ENCODE results near the gene JAG2. TPM values are rescaled to one million over a fixed set of nuclear protein-coding genes. Genes with fewer than 3 reads are reported as not detected.

Gene JAG2
- polyA plus RNA-seq, 1 experiment = 0.22 TPM

DNA sequence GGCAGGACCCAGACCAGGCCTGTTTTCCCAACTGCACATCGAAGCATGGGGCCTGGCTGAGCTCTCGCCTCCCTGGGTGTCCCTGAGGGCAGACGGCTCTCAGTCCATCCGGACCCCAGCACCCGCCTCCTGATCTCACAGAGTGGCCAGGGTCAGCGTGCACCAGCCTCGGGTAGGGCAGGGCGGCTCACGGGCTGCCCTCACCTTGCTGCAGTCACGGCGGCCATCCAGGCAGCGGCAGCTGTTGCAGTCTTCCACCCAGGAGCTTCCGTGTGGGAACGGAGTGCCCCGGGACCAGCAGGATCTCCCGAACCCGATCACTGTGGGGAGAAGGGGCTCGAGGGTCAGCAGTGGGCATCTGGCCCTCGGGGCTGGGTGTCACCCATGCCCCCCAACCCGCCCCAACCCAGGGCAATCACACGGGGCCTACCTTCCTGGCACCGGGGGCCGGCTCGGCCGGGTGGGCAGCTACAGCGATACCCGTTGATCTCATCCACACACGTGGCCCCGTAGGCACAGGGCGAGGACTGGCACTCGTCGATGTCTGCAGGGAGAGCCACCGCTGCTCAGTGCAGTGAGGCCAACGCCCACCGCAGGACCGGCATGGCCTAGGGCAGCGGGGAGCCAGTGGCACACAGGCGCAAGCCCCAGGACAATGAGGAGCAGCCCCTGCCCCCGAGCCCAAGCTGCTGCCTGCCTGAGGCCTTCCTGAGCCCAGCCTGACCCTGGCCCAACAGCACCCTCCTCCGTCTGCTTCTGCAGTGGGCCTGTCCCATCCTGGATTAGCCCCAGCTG is 22.2 kb downstream of the JAG2 start:
- CTCF ChIA-PET = no interaction called here
- H3K27me3 ChIP-seq (ENCODE audit: control insufficient read depth, insufficient read depth, low read length) = no peaks in the 10 kb centered on the region
- H3K4me3 ChIP-seq (ENCODE audit: low read depth, low read length) = no peak overlapping the region
- peaks cover 17% of the 10 kb centered on the region for H3K9me3 ChIP-seq (ENCODE audit: control insufficient read depth, insufficient read depth, low read length)
- POLR2A ChIA-PET = no interaction called here
- DNase-seq (ENCODE audit: low read depth, low spot score) = no peak
- no peak overlapping the region for H3K27ac ChIP-seq (ENCODE audit: low read depth, low read length)
- TF ChIP-seq, protein P1, sequence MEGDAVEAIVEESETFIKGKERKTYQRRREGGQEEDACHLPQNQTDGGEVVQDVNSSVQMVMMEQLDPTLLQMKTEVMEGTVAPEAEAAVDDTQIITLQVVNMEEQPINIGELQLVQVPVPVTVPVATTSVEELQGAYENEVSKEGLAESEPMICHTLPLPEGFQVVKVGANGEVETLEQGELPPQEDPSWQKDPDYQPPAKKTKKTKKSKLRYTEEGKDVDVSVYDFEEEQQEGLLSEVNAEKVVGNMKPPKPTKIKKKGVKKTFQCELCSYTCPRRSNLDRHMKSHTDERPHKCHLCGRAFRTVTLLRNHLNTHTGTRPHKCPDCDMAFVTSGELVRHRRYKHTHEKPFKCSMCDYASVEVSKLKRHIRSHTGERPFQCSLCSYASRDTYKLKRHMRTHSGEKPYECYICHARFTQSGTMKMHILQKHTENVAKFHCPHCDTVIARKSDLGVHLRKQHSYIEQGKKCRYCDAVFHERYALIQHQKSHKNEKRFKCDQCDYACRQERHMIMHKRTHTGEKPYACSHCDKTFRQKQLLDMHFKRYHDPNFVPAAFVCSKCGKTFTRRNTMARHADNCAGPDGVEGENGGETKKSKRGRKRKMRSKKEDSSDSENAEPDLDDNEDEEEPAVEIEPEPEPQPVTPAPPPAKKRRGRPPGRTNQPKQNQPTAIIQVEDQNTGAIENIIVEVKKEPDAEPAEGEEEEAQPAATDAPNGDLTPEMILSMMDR (IDR thresholded peaks at IDR 0.05; ENCODE audit: low read depth, low read length) = no peak

DNA sequence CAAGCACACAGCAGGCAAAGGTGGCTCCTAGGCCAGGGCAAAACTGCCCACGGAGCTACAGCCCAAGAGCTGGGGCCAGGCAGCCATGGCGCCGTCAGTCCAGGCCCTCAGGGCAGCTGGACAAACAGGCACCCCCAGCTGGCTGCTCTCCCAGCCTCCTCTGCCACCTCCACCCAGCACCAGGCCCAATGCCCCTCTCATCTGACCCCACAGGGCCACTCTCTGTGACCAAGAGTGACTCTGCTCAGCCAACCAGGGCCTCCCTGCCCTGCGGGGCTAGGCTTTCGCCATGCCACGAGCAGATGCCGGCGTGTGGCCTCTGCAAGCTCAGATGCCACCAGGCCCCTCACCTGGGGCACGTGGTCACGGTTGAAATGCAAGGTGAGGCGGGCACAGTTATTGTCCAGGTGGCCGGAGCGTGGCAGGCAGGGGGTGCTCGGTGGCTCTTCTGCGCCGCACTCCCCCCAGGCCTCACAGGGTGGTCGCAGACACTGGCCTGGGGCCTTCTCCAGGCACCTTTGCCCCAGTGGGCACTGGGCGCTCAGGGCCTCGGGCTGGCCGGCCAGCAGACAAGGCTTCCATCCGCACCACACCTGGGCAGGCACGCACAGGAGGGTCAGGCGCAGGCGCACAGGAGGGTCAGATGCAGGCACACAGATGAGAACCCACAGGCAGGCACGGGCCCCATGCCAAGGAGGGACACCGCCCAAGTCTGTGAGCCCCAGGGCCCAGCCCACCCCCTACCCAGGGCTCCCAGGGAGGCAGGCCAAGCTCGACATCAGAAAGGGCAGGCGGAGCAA is 23.0 kb downstream of the JAG2 start:
- POLR2A ChIA-PET = no interaction called here
- Histone ChIP-seq H3K27ac (ENCODE audit: low read depth, low read length) (no peak overlapping the region), H3K27me3 (ENCODE audit: control insufficient read depth, insufficient read depth, low read length) (no peaks in the 10 kb centered on the region), H3K4me3 (ENCODE audit: low read depth, low read length) (no peak overlapping the region), H3K9me3 (ENCODE audit: control insufficient read depth, insufficient read depth, low read length) (peaks cover 25% of the 10 kb centered on the region)
- DNase-seq (ENCODE audit: low read depth, low spot score) = no peak
- CTCF ChIA-PET = no interaction called here
- TF ChIP-seq, protein P1 (IDR thresholded peaks at IDR 0.05; ENCODE audit: low read depth, low read length) = no peak

DNA sequence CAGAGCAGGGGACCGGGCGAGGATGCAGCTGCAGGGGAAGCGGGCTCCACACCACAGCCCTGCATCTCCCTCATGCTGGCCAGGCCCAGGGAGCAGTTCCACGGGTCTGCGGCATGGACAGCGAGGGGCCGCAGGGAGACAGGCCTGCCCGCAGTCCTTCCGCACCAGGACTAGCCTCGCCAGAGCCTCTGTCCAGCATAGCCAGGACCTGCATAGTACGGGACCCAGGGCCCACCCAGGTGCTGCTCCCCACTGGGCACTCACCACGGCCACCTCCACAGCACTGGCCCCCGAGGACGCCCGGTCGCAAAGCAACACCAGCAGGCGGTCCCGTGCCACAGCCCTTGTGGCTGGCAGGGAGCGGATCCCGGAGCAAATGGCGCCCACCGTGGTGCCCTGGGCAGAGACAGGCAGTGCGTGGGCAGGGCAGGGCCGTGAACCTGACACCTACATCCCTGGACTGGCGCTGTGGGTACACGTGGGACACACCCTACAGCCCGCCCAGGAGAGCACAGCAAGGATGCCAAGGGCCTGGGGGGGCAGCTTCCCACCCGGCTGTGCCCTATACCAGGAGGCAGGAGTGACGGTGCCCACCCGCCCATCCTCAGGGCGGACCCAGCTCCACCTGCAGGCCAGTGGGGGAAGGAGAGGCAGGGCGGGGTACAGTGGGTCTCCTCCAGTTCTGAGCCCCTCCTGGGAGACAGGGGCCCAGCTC is 23.8 kb downstream of the JAG2 start:
- Histone ChIP-seq H3K27me3 (ENCODE audit: control insufficient read depth, insufficient read depth, low read length) (no peaks in the 10 kb centered on the region), H3K27ac (ENCODE audit: low read depth, low read length) (no peak overlapping the region), H3K4me3 (ENCODE audit: low read depth, low read length) (no peak overlapping the region), H3K9me3 (ENCODE audit: control insufficient read depth, insufficient read depth, low read length) (peaks cover 32% of the 10 kb centered on the region)
- ChIA-PET POLR2A (no interaction called here), CTCF (no interaction called here)
- no peak for DNase-seq (ENCODE audit: low read depth, low spot score)
- TF ChIP-seq, protein P1 (IDR thresholded peaks at IDR 0.05; ENCODE audit: low read depth, low read length) = no peak

DNA sequence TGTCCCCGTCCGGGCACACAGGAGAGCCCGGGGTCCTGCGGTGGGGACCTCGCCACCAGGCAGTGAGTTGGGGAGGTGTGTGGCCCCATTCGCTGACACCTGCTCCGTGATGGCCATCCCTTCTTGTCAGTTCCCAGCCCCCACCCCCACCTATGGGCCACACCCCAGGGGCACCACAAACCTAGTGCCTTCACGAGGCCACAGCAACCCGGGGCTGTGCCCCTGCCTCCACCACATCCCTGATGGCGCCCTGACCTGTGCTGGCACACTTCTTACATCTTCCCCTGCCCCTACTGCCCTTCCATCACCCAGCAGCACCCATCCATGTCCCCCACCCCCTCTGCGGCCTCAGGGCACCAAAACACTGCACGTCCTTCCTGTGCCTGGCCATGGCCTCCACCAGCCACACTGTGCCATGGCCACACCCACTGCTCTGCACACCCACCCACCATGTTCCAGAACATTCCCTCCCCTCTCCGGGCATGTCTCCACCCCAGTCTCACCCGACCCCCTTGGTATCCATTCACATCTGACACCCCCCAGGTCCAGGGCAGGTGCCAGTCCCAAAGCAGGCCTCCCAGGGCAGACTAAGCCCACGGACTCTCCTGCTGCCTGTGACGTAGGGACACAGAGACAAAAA is 24.4 kb downstream of the JAG2 start:
- H3K27ac ChIP-seq (ENCODE audit: low read depth, low read length) = no peak overlapping the region
- POLR2A ChIA-PET = no interaction called here
- no peak overlapping the region for H3K4me3 ChIP-seq (ENCODE audit: low read depth, low read length)
- no peaks in the 10 kb centered on the region for H3K27me3 ChIP-seq (ENCODE audit: control insufficient read depth, insufficient read depth, low read length)
- TF ChIP-seq, protein P1 (IDR thresholded peaks at IDR 0.05; ENCODE audit: low read depth, low read length) = no peak
- DNase-seq (ENCODE audit: low read depth, low spot score) = no peak
- CTCF ChIA-PET = no interaction called here
- peaks cover 39% of the 10 kb centered on the region for H3K9me3 ChIP-seq (ENCODE audit: control insufficient read depth, insufficient read depth, low read length)
